Mesenchymal stem cell (in vitro differentiated cells and primary cell): ENCODE results near the gene MPDU1. TPM values are rescaled to one million over a fixed set of nuclear protein-coding genes. Genes with fewer than 3 reads are reported as not detected.
A peak's percentile ranks its signal among the peaks of the same experiment; 100 is the strongest.

Experiments
- DNase-seq: peaks from one replicate; pipeline ENCODE4 v3.0.0-alpha.2; 2013
- H2AFZ ChIP-seq: one replicate; pipeline ENCODE4 v1.6.1; 2013; ENCODE audit warnings: low read depth, mild to moderate bottlenecking, control low read depth, inconsistent platforms, low read length, moderate library complexity
- H2AK5ac ChIP-seq: 2 replicates; pipeline ENCODE4 v1.6.1; 2013; ENCODE audit warnings: low read length, moderate library complexity, mild to moderate bottlenecking, inconsistent platforms; ENCODE audit not compliant: severe bottlenecking
- H2BK120ac ChIP-seq: one replicate; pipeline ENCODE4 v1.6.1; 2013; ENCODE audit warnings: low read depth, mild to moderate bottlenecking, inconsistent platforms, low read length, moderate library complexity
- H2BK12ac ChIP-seq, 2 experiments: one replicate each; pipeline ENCODE4 v1.6.1; 2013; ENCODE audit warnings: inconsistent platforms in 2 of 2, low read length in 2 of 2, mild to moderate bottlenecking in 2 of 2, moderate library complexity in 2 of 2, control low read depth in 1 of 2
- H2BK15ac ChIP-seq: one replicate; pipeline ENCODE4 v1.6.1; 2013; ENCODE audit warnings: mild to moderate bottlenecking, low read depth, inconsistent platforms; ENCODE audit not compliant: poor library complexity, severe bottlenecking
- H2BK5ac ChIP-seq: 2 replicates; pipeline ENCODE4 v1.6.1; 2013; ENCODE audit warnings: low read depth, mild to moderate bottlenecking, low read length, control low read depth, inconsistent platforms; ENCODE audit not compliant: poor library complexity, severe bottlenecking
- H3K14ac ChIP-seq, 2 experiments: one replicate each; pipeline ENCODE4 v1.6.1; 2013; ENCODE audit warnings: inconsistent platforms in 2 of 2, low read length in 2 of 2, control low read depth in 1 of 2, mild to moderate bottlenecking in 1 of 2, moderate library complexity in 1 of 2
- H3K18ac ChIP-seq, 2 experiments: one replicate each; pipeline ENCODE4 v1.6.1; 2013; ENCODE audit warnings: inconsistent platforms in 2 of 2, low read length in 2 of 2, control low read depth in 1 of 2, low read depth in 1 of 2, mild to moderate bottlenecking in 1 of 2
- H3K23ac ChIP-seq, 2 experiments: one replicate each; pipeline ENCODE4 v1.6.1; 2013; ENCODE audit warnings: inconsistent platforms in 2 of 2, low read length in 2 of 2, mild to moderate bottlenecking in 2 of 2, moderate library complexity in 2 of 2, control low read depth in 1 of 2
- H3K27ac ChIP-seq: 2 replicates; pipeline ENCODE4 v1.5.1; 2013; ENCODE audit warnings: mild to moderate bottlenecking, moderate library complexity, low read length, control low read depth, inconsistent platforms; ENCODE audit not compliant: poor library complexity, severe bottlenecking
- H3K27me3 ChIP-seq, 2 experiments: 2 replicates each; pipeline versions ENCODE4 v1.6.1 to v1.7.0; 2013; ENCODE audit warnings: low read length in 2 of 2, mild to moderate bottlenecking in 2 of 2, moderate library complexity in 2 of 2, control low read depth in 1 of 2, inconsistent platforms in 1 of 2; ENCODE audit not compliant: control insufficient read depth in 1 of 2, insufficient read depth in 1 of 2
- H3K36me3 ChIP-seq, 2 experiments: 2 replicates each; pipeline versions ENCODE4 v1.6.1 to v1.7.0; 2013; ENCODE audit warnings: low read length in 2 of 2, control low read depth in 1 of 2, inconsistent platforms in 1 of 2, low read depth in 1 of 2, mild to moderate bottlenecking in 1 of 2; ENCODE audit not compliant: insufficient read depth in 2 of 2, control insufficient read depth in 1 of 2
- H3K4ac ChIP-seq, 2 experiments: one replicate each; pipeline ENCODE4 v1.6.1; 2013; ENCODE audit warnings: inconsistent platforms in 2 of 2, low read length in 2 of 2, mild to moderate bottlenecking in 2 of 2, moderate library complexity in 2 of 2, control low read depth in 1 of 2, low read depth in 1 of 2
- H3K4me1 ChIP-seq: 2 replicates; pipeline ENCODE4 v1.6.1; 2013; ENCODE audit warnings: low read depth, low read length, control low read depth; ENCODE audit not compliant: control insufficient read depth, insufficient read depth
- H3K4me2 ChIP-seq: 2 replicates; pipeline ENCODE4 v1.6.1; 2013; ENCODE audit warnings: low read length, mild to moderate bottlenecking, inconsistent platforms; ENCODE audit not compliant: poor library complexity, severe bottlenecking
- H3K4me3 ChIP-seq, 2 experiments: 2 replicates each; pipeline versions ENCODE4 v1.5.1 to v1.7.0; 2013; ENCODE audit warnings: low read length in 2 of 2, mild to moderate bottlenecking in 2 of 2, control low read depth in 1 of 2, low read depth in 1 of 2; ENCODE audit not compliant: insufficient read depth in 1 of 2
- H3K79me1 ChIP-seq: replicated peaks from 2 replicates; pipeline ENCODE4 v1.6.1; 2013; ENCODE audit warnings: mild to moderate bottlenecking, control low read depth, low read length, inconsistent platforms; ENCODE audit not compliant: poor library complexity, severe bottlenecking
- H3K9ac ChIP-seq: 2 replicates; pipeline ENCODE4 v1.7.0; 2013; ENCODE audit warnings: mild to moderate bottlenecking, low read length, moderate library complexity
- H3K9me3 ChIP-seq: 2 replicates; pipeline ENCODE4 v1.7.0; 2013; ENCODE audit warnings: mild to moderate bottlenecking, low read length; ENCODE audit not compliant: control insufficient read depth
- H4K8ac ChIP-seq: one replicate; pipeline ENCODE4 v1.6.1; 2013; ENCODE audit warnings: inconsistent platforms, mild to moderate bottlenecking, low read length, moderate library complexity
- H4K91ac ChIP-seq: one replicate; pipeline ENCODE4 v1.6.1; 2013; ENCODE audit warnings: mild to moderate bottlenecking, low read length, inconsistent platforms
- WGBS: methylation state at CpG from one replicate; pipeline ENCODE4 v1.1.7; 2013; ENCODE audit warnings: mixed read lengths; 5-methylcytosine and 5-hydroxymethylcytosine counted together
- polyA plus RNA-seq, 2 experiments: library from polyadenylated mRNA; stranded (reverse); fragments of 200-250 nt; gene quantifications; one replicate each; pipeline ENCODE4 v1.2.3, GENCODE V29; 2013

The MPDU1 gene
- 81.6 TPM for polyA plus RNA-seq (2013, experiment 1 of 2)
- 78.5 TPM for polyA plus RNA-seq (2013, experiment 2 of 2)

DNA sequence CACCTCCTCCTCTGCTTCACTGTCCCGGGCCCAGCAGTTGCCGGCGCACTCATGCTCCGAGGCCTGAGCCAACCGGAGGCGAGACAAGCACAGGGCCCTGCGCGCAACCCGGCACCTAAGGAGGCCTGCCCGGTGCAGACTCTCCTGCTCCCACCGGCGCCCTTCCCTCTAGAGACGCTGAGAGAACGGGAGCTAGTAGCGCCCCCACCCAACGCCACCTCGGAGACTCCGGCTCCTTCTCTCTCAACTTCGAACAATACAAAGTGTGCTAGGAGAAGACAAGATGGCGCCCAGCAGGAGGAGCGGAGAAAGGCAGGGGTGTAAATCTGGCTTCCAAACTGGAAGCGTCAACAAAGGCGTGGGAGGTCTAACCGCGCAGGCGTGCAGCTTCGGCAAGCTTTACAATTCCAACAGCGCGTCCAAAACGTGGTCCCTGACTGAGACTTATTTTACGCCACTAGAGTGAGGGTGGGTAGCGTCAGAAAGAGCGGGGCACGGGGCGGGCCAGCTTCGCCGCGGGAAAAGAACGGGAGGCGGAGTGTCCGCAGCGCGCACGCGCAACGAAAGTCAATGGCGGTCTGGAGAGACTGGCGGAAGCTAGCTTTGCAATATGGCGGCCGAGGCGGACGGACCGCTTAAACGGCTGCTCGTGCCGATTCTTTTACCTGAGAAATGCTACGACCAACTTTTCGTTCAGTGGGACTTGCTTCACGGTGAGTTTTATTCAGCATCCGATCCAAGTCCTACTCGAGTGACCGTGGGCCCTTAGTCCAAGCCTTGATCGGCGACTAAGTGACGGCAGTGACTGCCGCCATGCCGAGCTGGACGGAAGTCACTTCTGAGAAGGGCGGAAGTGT lies at the start of gene MPDU1:
Gene MPDU1 (plus strand): TSS at position 600 of the 857 bp plus-strand sequence. CDS start 11 bp downstream, at position 611.
- H3K9me3 ChIP-seq = no peaks in the 10 kb centered on the region
- peaks cover 31 to 70% of the 10 kb centered on the region in 2 experiments for H3K36me3 ChIP-seq
- peak; percentile 96 for DNase-seq
- H3K23ac ChIP-seq = peak within 1 kb of the TSS in 1 of 2 experiments; percentile 66
- H3K79me1 ChIP-seq = peaks cover 19% of the 10 kb centered on the region
- peak within 1 kb of the TSS; percentile 93 for H2BK15ac ChIP-seq
- peak within 1 kb of the TSS; percentile 43 to 89 for H3K4me3 ChIP-seq
- peak within 1 kb of the TSS; percentile 28 to 74 for H2BK12ac ChIP-seq
- peak within 1 kb of the TSS; percentile 95 for H3K9ac ChIP-seq
- H3K4ac ChIP-seq = peak within 1 kb of the TSS; percentile 96 to 97
- H3K14ac ChIP-seq = peak within 1 kb of the TSS in 1 of 2 experiments; percentile 1
- H3K4me2 ChIP-seq = peak within 1 kb of the TSS; percentile 13
- peak within 1 kb of the TSS; percentile 86 for H3K27ac ChIP-seq
- H2BK5ac ChIP-seq = peak within 1 kb of the TSS; percentile 39
- H2AK5ac ChIP-seq = peak within 1 kb of the TSS; percentile 57
- peaks cover 39% of the 10 kb centered on the region for H3K4me1 ChIP-seq
- peak within 1 kb of the TSS; percentile 94 for H2BK120ac ChIP-seq
- H3K27me3 ChIP-seq = no peaks in the 10 kb centered on the region
- H4K8ac ChIP-seq = peak within 1 kb of the TSS; percentile 98
- WGBS = 20% methylated on average over 66 of the region's 69 CpGs
- H3K18ac ChIP-seq = peak within 1 kb of the TSS; percentile 97
- no peak within 1 kb of the TSS for H2AFZ ChIP-seq
- H4K91ac ChIP-seq = peak within 1 kb of the TSS; percentile 96

DNA sequence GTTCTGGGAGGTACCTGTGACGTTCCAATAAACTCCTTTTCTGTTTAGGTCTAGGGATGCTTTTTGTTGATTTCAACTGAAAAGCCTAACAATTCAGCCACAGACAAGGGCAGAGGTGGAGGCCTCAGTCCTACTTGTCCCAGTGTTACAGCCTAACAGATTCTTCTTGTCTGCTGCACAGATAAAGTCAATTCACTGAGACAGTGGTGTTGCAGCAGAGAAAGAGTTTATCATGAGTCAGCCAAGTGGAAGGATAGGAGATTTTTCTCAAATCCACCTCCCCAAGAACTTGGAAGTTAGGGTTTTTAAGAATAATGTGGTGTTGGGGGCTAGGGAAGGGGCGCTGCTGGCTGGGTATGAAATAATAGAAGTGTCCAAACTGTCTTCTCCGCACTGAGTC lies 45.6 kb upstream of the MPDU1 start:
- DNase-seq = no peak
- H3K27ac ChIP-seq = no peak overlapping the region

GRCh38 chr17:7538891-7539545 lies 44.6 kb upstream of the MPDU1 start:
- Histone ChIP-seq H3K4me1 (peaks cover 3% of the 10 kb centered on the region), H3K36me3 (no peaks in the 10 kb centered on the region), H2BK5ac (no peak overlapping the region), H3K9ac (no peak overlapping the region), H3K14ac (no peak overlapping the region), H3K4me2 (no peak overlapping the region), H3K23ac (no peak overlapping the region), H3K18ac (no peak overlapping the region), H3K4me3 (no peak overlapping the region), H2AFZ (no peak overlapping the region), H2BK120ac (no peak overlapping the region), H3K9me3 (peaks cover 16% of the 10 kb centered on the region), H4K8ac (no peak overlapping the region), H3K27ac (no peak overlapping the region), H3K4ac (no peak overlapping the region), H3K27me3 (peaks cover 14% of the 10 kb centered on the region in 2 experiments), H2BK12ac (no peak overlapping the region), H2AK5ac (no peak overlapping the region), H4K91ac (no peak overlapping the region), H2BK15ac (no peak overlapping the region), H3K79me1 (no peaks in the 10 kb centered on the region)
- DNase-seq = no peak
- 63% methylated on average over 11 of the region's 11 CpGs for WGBS

More for the DNA sequence above, 45.6 kb upstream of the MPDU1 start:
- Histone ChIP-seq H2AK5ac (no peak overlapping the region), H3K36me3 (no peaks in the 10 kb centered on the region), H2BK5ac (no peak overlapping the region), H3K4me2 (no peak overlapping the region), H4K8ac (no peak overlapping the region), H2AFZ (no peak overlapping the region), H3K18ac (no peak overlapping the region), H3K4me3 (no peak overlapping the region), H3K27me3 (peaks cover 6 to 7% of the 10 kb centered on the region in 2 experiments), H4K91ac (no peak overlapping the region), H2BK15ac (no peak overlapping the region), H2BK12ac (no peak overlapping the region), H3K9ac (no peak overlapping the region), H3K9me3 (peaks cover 16% of the 10 kb centered on the region), H3K14ac (no peak overlapping the region), H3K4ac (no peak overlapping the region), H3K23ac (no peak overlapping the region), H3K4me1 (peaks cover 3% of the 10 kb centered on the region), H2BK120ac (no peak overlapping the region), H3K79me1 (no peaks in the 10 kb centered on the region)
- WGBS = 100% methylated on average over 2 of the region's 3 CpGs

DNA sequence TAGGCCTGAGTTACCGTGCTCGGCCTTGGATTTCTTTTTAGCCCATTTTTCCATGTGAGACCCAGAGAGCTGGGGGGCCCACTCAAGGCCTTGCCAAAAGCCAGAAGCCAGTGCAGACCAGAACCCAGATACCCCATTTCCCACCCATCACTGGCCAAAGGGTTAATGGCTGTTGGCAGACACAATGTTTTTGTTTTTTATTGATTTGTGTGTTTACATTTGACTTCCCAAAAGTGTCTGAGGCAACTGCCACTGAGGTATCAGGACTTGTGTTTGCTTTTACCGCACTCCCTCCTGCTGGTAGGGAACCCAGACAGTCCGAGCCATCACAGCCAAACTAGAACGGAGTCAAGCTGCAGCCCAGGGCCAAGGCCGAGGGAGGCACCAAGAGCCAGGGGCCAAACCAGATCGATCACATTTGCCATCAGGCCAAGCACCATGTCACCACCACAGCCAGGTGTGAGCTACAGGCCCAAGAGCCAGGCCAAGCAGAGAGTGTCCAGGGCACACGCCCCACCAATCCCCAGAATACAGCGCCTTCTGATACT lies 42.5 kb upstream of the MPDU1 start:
- no peak overlapping the region for H3K27ac ChIP-seq
- H3K9me3 ChIP-seq = peaks cover 16% of the 10 kb centered on the region
- DNase-seq = no peak
- H2BK12ac ChIP-seq = no peak overlapping the region
- H4K8ac ChIP-seq = no peak overlapping the region
- H3K79me1 ChIP-seq = no peaks in the 10 kb centered on the region
- no peak overlapping the region for H2BK5ac ChIP-seq
- no peak overlapping the region for H3K23ac ChIP-seq
- H2AK5ac ChIP-seq = no peak overlapping the region
- H3K18ac ChIP-seq = no peak overlapping the region
- H3K4me2 ChIP-seq = no peak overlapping the region
- H4K91ac ChIP-seq = no peak overlapping the region
- H3K4ac ChIP-seq = no peak overlapping the region
- peaks cover 14% of the 10 kb centered on the region in 2 experiments for H3K27me3 ChIP-seq
- H3K4me1 ChIP-seq = peaks cover 3% of the 10 kb centered on the region
- H2BK120ac ChIP-seq = no peak overlapping the region
- no peak overlapping the region for H3K9ac ChIP-seq
- no peaks in the 10 kb centered on the region for H3K36me3 ChIP-seq
- H2AFZ ChIP-seq = no peak overlapping the region
- H3K14ac ChIP-seq = no peak overlapping the region
- no peak overlapping the region for H2BK15ac ChIP-seq
- H3K4me3 ChIP-seq = no peak overlapping the region
- WGBS = 83% methylated on average over 9 of the region's 9 CpGs
